ENCODE data around the gene CASP3.

CASP3 gene

DNA sequence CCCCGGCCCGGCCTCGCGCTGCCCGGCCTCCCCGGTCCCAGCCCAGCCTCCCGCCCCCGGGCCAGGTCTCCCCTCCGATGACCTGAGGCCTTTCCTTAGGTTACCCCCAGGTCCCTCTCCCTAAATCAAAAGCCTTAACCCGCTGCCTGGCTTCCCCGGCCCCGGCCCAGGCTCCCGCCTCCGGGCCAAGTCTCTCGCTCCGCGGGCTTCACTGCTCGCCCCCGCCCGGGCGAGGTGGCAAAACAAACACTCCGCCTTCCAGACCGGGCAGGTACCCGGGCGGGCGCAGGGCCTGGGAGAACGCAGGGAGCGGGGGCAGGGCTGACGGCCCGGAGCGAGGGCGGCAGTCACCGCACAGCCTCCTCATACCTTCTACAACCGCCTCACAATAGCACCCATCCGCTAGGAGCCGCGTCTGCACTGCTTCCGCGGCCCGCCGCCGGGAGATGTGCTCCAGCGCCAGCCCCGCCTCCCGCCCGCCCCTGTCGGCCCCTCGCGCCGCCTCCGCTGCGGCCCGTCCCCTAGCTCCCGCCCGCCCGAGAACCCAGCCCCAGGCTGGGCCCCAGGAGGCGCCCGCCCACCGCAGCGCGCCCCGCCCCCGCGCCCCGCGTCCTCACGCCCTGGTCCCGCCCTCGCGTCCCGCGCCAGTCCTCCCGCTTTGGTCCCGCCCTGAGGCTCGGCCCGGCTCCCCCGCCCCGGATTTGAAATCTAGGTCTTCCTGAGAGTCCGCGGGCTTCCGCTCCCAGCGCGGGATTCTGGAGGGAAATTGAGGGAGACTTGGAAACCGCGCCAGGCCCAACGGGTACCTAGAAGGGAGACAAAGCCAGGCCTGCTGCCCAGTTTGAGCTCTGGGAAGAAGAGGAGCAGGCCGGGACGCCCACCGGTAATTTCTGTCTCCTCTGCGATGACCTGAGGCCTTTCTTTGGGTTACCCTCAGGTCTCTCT is at the start of gene CASP3, which contains the start of gene PRIMPOL:
Gene CASP3, minus strand, starts transcription at position 422 of the 945 bp plus-strand sequence. CDS start 10,994 bp downstream, outside the sequence.
Gene PRIMPOL, plus strand, starts transcription at position 713 of the 945 bp plus-strand sequence. CDS start 7,403 bp downstream, outside the sequence.
- Histone ChIP-seq H4K20me1 (ENCODE audit: insufficient read depth, low read length, poor library complexity, severe bottlenecking) (peaks cover 45% of the 10 kb centered on the region), H3K9me2 (replicated peaks; ENCODE audit: low read depth, low read length) (no peaks in the 10 kb centered on the region), H3K79me2 (ENCODE audit: insufficient read depth, low read length) (peaks cover 63% of the 10 kb centered on the region), H3K36me3 (ENCODE audit: insufficient read depth, low read length) (no peaks in the 10 kb centered on the region), H3K9ac (ENCODE audit: low read depth, low read length, poor library complexity, severe bottlenecking) (peak within 1 kb of the TSS; percentile 96), H3K4me3 (ENCODE audit: low read length, poor library complexity, severe bottlenecking) (peak within 1 kb of the TSS; percentile 92), H3K9me3 (ENCODE audit: insufficient read depth, low read depth, low read length) (no peaks in the 10 kb centered on the region), H3F3A (ENCODE audit: low read depth) (0 out of 2 replicates have a peak, but pooled peaks cover 2% of the 10 kb centered on the region), H3K4me1 (ENCODE audit: insufficient read depth, low read length, poor library complexity, severe bottlenecking) (peaks cover 42% of the 10 kb centered on the region), H3K27me3 (ENCODE audit: insufficient read depth, low read length, poor library complexity, severe bottlenecking) (no peaks in the 10 kb centered on the region), H3K4me2 (ENCODE audit: low read depth, low read length, poor library complexity, severe bottlenecking) (peak within 1 kb of the TSS; percentile 98), H2AFZ (ENCODE audit: low read length) (peak within 1 kb of the TSS; percentile 53)
- TF ChIP-seq CTCF (conservative IDR thresholded peaks at IDR 0.05; ENCODE audit: low read length): no peak; the same call in 1 of the 2 replicates
- TF ChIP-seq EZH2phosphoT487 (IDR thresholded peaks at IDR 0.05; ENCODE audit: borderline replicate concordance): no peak

- H3K4me2 ChIP-seq (ENCODE audit: low read depth, low read length, poor library complexity, severe bottlenecking): no peak overlapping the region
- H3K27me3 ChIP-seq (ENCODE audit: insufficient read depth, low read length, poor library complexity, severe bottlenecking): no peaks in the 10 kb centered on the region
Measured at GRCh38 chr4:184697956-184698355, 48.7 kb upstream of the CASP3 start.

More at GRCh38 chr4:184697956-184698355, 48.7 kb upstream of the CASP3 start:
- Histone ChIP-seq H3K4me1 (ENCODE audit: insufficient read depth, low read length, poor library complexity, severe bottlenecking) (no peaks in the 10 kb centered on the region), H3K79me2 (ENCODE audit: insufficient read depth, low read length) (0 out of 2 replicates have a peak, but pooled peaks cover 4% of the 10 kb centered on the region), H3K9me3 (ENCODE audit: insufficient read depth, low read depth, low read length) (no peaks in the 10 kb centered on the region), H3K36me3 (ENCODE audit: insufficient read depth, low read length) (peaks cover 85% of the 10 kb centered on the region), H4K20me1 (ENCODE audit: insufficient read depth, low read length, poor library complexity, severe bottlenecking) (no peaks in the 10 kb centered on the region), H3K9ac (ENCODE audit: low read depth, low read length, poor library complexity, severe bottlenecking) (no peak overlapping the region), H3K4me3 (ENCODE audit: low read length, poor library complexity, severe bottlenecking) (no peak overlapping the region), H3K9me2 (replicated peaks; ENCODE audit: low read depth, low read length) (no peaks in the 10 kb centered on the region), H3F3A (ENCODE audit: low read depth) (peaks cover 3% of the 10 kb centered on the region; the same call in 1 of the 2 replicates), H2AFZ (ENCODE audit: low read length) (no peak overlapping the region)
- TF ChIP-seq EZH2phosphoT487 (IDR thresholded peaks at IDR 0.05; ENCODE audit: borderline replicate concordance): no peak
- no peak for TF ChIP-seq CTCF (conservative IDR thresholded peaks at IDR 0.05; ENCODE audit: low read length)
